ENCODE measurements around the gene RFPL4A. TPM values are rescaled to one million over a fixed set of nuclear protein-coding genes. Genes with fewer than 3 reads are reported as not detected.
"Not testable (repeated sequence)": the region's sequence is repeated elsewhere in the genome, so short reads cannot be mapped to it uniquely, and the experiment has no call there.

RFPL4A gene
- polyA plus RNA-seq, 1 donor from 2014 or later = not detected

DNA sequence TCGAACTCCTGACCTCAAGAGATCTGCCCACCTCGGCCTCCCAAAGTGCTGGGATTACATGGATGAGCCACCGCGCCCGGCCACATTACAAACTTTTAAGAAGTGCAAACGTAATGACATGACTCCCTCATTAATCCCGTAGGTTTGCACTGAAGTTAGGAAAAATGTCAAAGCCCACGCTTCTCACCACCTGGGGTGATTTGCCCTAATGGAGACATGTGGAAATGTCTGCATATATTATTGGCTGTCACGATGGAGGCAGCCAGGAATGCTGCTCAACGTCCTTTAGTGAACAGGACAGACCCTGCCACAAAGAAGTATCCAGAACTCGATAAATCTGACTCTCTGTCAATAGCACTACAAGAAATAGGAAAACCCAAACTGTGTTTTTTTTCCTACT, 41.6 kb upstream of the RFPL4A start:
- H3K27me3 ChIP-seq (ENCODE audit: insufficient read depth, low read depth, low read length) = no peaks in the 10 kb centered on the region
- H3K36me3 ChIP-seq (ENCODE audit: insufficient read depth, low read length) = no peaks in the 10 kb centered on the region
- H3K9me2 ChIP-seq (ENCODE audit: insufficient read depth, low read length) = no peaks in the 10 kb centered on the region
- H3K4me2 ChIP-seq (ENCODE audit: low read length) = no peak overlapping the region
- no peak overlapping the region for H3K9ac ChIP-seq (ENCODE audit: low read length)
- TF ChIP-seq, protein P1, sequence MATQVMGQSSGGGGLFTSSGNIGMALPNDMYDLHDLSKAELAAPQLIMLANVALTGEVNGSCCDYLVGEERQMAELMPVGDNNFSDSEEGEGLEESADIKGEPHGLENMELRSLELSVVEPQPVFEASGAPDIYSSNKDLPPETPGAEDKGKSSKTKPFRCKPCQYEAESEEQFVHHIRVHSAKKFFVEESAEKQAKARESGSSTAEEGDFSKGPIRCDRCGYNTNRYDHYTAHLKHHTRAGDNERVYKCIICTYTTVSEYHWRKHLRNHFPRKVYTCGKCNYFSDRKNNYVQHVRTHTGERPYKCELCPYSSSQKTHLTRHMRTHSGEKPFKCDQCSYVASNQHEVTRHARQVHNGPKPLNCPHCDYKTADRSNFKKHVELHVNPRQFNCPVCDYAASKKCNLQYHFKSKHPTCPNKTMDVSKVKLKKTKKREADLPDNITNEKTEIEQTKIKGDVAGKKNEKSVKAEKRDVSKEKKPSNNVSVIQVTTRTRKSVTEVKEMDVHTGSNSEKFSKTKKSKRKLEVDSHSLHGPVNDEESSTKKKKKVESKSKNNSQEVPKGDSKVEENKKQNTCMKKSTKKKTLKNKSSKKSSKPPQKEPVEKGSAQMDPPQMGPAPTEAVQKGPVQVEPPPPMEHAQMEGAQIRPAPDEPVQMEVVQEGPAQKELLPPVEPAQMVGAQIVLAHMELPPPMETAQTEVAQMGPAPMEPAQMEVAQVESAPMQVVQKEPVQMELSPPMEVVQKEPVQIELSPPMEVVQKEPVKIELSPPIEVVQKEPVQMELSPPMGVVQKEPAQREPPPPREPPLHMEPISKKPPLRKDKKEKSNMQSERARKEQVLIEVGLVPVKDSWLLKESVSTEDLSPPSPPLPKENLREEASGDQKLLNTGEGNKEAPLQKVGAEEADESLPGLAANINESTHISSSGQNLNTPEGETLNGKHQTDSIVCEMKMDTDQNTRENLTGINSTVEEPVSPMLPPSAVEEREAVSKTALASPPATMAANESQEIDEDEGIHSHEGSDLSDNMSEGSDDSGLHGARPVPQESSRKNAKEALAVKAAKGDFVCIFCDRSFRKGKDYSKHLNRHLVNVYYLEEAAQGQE (IDR thresholded peaks at IDR 0.05; ENCODE audit: borderline replicate concordance) = no peak
- no peak for TF ChIP-seq MXI1 (conservative IDR thresholded peaks at IDR 0.05; ENCODE audit: poor library complexity, severe bottlenecking)
- TF ChIP-seq EP300 (conservative IDR thresholded peaks at IDR 0.05; ENCODE audit: poor library complexity, severe bottlenecking) = no peak
- TF ChIP-seq TAF1 (IDR thresholded peaks at IDR 0.05; ENCODE audit: low read depth) = no peak
- TF ChIP-seq POLR2AphosphoS5 (IDR thresholded peaks at IDR 0.05) = no peak
- TF ChIP-seq, protein P2, sequence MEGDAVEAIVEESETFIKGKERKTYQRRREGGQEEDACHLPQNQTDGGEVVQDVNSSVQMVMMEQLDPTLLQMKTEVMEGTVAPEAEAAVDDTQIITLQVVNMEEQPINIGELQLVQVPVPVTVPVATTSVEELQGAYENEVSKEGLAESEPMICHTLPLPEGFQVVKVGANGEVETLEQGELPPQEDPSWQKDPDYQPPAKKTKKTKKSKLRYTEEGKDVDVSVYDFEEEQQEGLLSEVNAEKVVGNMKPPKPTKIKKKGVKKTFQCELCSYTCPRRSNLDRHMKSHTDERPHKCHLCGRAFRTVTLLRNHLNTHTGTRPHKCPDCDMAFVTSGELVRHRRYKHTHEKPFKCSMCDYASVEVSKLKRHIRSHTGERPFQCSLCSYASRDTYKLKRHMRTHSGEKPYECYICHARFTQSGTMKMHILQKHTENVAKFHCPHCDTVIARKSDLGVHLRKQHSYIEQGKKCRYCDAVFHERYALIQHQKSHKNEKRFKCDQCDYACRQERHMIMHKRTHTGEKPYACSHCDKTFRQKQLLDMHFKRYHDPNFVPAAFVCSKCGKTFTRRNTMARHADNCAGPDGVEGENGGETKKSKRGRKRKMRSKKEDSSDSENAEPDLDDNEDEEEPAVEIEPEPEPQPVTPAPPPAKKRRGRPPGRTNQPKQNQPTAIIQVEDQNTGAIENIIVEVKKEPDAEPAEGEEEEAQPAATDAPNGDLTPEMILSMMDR (IDR thresholded peaks at IDR 0.05; ENCODE audit: poor library complexity, severe bottlenecking) = no peak
- TF ChIP-seq EZH2 (IDR thresholded peaks at IDR 0.05; ENCODE audit: borderline replicate concordance, insufficient read depth, low read length, poor library complexity, severe bottlenecking) = no peak
- TF ChIP-seq RAD21 (conservative IDR thresholded peaks at IDR 0.05) = no peak
- no peak for TF ChIP-seq SMC3 (conservative IDR thresholded peaks at IDR 0.05; ENCODE audit: poor library complexity)
- no peak overlapping the region for H3K27ac ChIP-seq (ENCODE audit: low read length)
- no peaks in the 10 kb centered on the region for H3K79me2 ChIP-seq (replicated peaks; ENCODE audit: insufficient read depth, low read length)
- no peaks in the 10 kb centered on the region for H3K9me3 ChIP-seq (ENCODE audit: low read length)
- H3K4me3 ChIP-seq (ENCODE audit: low read length) = no peak overlapping the region
- no peak overlapping the region for H2AFZ ChIP-seq (ENCODE audit: low read depth, low read length)
- no peaks in the 10 kb centered on the region for H3F3A ChIP-seq (ENCODE audit: insufficient read depth, low read length, poor library complexity, severe bottlenecking)
- no peaks in the 10 kb centered on the region for H4K20me1 ChIP-seq (ENCODE audit: insufficient read depth)

DNA sequence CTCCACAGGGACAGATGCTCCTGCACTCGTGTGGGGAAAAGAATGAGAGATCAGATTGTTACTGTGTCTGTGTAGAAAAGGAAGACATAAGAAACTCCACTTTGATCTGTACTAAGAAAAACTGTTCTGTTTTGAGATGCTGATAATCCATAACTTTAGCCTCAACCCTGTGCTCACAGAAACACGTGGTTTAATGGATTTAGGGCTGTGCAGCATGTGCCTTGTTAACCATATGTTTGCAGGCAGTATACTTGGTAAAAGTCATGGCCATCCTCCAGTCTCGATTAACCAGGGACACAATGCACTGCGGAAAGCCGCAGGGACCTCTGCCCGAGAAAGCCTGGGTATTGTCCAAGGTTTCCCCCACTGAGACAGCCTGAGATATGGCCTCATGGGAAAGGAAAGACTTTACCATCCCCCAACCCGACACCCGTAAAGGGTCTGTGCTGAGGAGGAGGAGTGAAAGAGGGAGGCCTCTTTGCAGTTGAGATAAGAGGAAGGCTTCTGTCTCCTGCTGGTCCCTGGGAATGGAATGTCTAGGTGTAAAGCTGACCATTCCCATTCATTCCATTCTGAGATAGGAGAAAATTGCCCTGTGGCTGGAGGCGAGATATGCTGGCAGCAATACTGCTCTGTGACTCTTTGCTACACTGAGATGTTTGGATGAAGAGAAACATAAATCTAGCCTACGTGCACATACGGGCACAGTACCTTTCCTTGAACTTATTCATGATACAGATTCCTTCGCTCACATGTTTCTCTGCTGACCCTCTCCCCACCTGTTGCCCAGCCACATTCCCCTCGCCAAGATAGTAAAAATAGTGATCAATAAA, 40.8 kb upstream of the RFPL4A start:
- not testable (repeated sequence) for H4K20me1 ChIP-seq (ENCODE audit: insufficient read depth); H3K9me3 ChIP-seq (ENCODE audit: low read length); H3K4me2 ChIP-seq (ENCODE audit: low read length); H3K27ac ChIP-seq (ENCODE audit: low read length); H3K27me3 ChIP-seq (ENCODE audit: insufficient read depth, low read depth, low read length); H3K9ac ChIP-seq (ENCODE audit: low read length); H3K9me2 ChIP-seq (ENCODE audit: insufficient read depth, low read length); H2AFZ ChIP-seq (ENCODE audit: low read depth, low read length); H3K4me3 ChIP-seq (ENCODE audit: low read length); H3F3A ChIP-seq (ENCODE audit: insufficient read depth, low read length, poor library complexity, severe bottlenecking); H3K79me2 ChIP-seq (replicated peaks; ENCODE audit: insufficient read depth, low read length); H3K36me3 ChIP-seq (ENCODE audit: insufficient read depth, low read length)
